ENCODE data around the gene C1orf174.
A peak's percentile ranks its signal among the peaks of the same experiment; 100 is the strongest.

GRCh38 chr1:3890389-3891328 is 9.4 kb downstream of the C1orf174 start:
- TF ChIP-seq CTCF (IDR thresholded peaks at IDR 0.05) (peak in 1 of 3 donors; percentile 35), POLR2A (IDR thresholded peaks at IDR 0.05) (no peak)
